Body of pancreas (tissue), 4 donors: ENCODE data around the gene SPDYC. TPM values are rescaled to one million over a fixed set of nuclear protein-coding genes. Genes with fewer than 3 reads are reported as not detected.

Source experiments
- ATAC-seq: fragments of 150-250 bp; one replicate; pipeline ENCODE4 v1.9.1; 2016
- DNase-seq, 4 donors: peaks; one replicate each; pipeline ENCODE4 v3.0.0-alpha.2; 2019
- H3K27ac ChIP-seq, 4 donors: fragments of 200-600 bp; sonication (generic); 1 replicate in 3 of 4; 2 replicates in 1 of 4; pipeline versions ENCODE4 v1.5.1 to v1.6.1; 2016 to 2019; ENCODE audit warnings: mild to moderate bottlenecking in 1 of 4, mixed read lengths in 1 of 4, moderate library complexity in 1 of 4
- H3K27me3 ChIP-seq, 2 donors: fragments of 200-600 bp; sonication (generic); one replicate each; pipeline ENCODE4 v1.6.0; 2016; ENCODE audit warnings: mild to moderate bottlenecking in 1 of 2
- H3K36me3 ChIP-seq, 2 donors: fragments of 200-600 bp; sonication (generic); replicated peaks in 1 of 2; 2 replicates each; pipeline ENCODE4 v1.5.1; 2016; ENCODE audit warnings: low read depth in 2 of 2; ENCODE audit not compliant: insufficient read depth in 1 of 2
- H3K4me1 ChIP-seq: fragments of 200-600 bp; sonication (generic); one replicate; pipeline ENCODE4 v1.6.0; 2016
- H3K4me3 ChIP-seq, 2 donors: fragments of 200-600 bp; sonication (generic); 1 replicate in 1 of 2; 2 replicates in 1 of 2; pipeline ENCODE4 v1.5.1; 2016 to 2019
- H3K9me3 ChIP-seq, 3 donors: fragments of 200-600 bp; sonication (generic); 1 replicate in 2 of 3; 2 replicates in 1 of 3; pipeline ENCODE4 v1.5.1; 2016
- CTCF ChIP-seq, 7 experiments: fragments of 450-650 bp in 4 of 7; fragments of 200-600 bp in 3 of 7; sonication (generic) in 3 of 7; IDR thresholded peaks; one replicate each; pipeline ENCODE4 v1.5.1; 2016 to 2019; ENCODE audit warnings: antibody characterized with exemption in 7 of 7
- POLR2A ChIP-seq, 3 donors: fragments of 450-650 bp; IDR thresholded peaks; one replicate each; pipeline ENCODE4 v1.6.1; 2016; ENCODE audit warnings: antibody characterized with exemption in 3 of 3, mild to moderate bottlenecking in 2 of 3
- WGBS, 2 donors: methylation state at CpG; one replicate each; pipeline ENCODE4 v1.1.5; 2017; 5-methylcytosine and 5-hydroxymethylcytosine counted together
- intact Hi-C: fragments of 100-400 bp; cut with DNase I; formaldehyde crosslinking; loops from one replicate; pipeline ENCODE4 v1.15.1; 2023
- total RNA-seq, 2 donors: library from RNA; depleted of rRNA; stranded (reverse); fragments of >200 nt; gene quantifications; one replicate each; pipeline ENCODE4 v1.1.0, GENCODE V29; 2016

The SPDYC gene
- total RNA-seq, 2 donors from 2014 or later = not detected

DNA sequence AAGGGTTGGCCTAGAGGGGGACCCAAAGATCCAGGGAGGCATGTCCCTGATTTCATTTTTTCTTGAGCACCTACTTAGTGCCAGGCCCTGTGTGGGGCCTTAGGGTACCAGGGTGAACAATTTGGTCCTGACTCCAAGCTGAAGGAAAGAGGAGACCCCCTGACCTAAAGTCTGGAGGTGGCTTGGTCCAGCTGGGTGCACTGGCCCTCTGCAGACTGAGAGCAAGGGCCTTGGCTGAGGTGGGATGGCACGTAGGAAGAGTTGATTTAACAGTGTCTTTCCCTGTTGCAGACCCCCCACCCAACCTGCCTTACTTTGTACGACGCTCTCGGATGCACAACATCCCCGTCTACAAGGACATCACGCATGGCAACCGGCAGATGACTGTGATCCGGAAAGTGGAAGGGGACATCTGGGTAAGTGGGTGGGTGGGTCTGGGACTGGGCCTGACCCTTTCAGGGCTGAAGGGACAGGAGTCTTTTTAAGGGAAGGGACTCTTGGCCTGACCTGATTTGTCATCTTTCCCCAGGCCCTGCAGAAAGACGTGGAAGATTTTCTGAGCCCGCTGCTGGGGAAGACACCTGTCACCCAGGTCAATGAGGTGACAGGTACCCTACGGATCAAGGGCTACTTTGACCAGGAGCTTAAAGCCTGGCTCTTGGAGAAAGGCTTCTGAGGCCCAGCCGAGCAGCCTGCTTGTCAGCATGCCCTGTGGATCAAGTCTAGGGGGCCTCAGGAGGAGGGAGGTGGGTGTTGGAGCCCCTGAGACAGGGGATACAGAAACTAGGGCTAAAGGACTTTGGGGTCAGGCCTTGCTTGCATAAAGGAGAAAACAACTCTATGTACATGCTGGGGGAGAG, 44.6 kb upstream of the SPDYC start:
- H3K27me3 ChIP-seq = no peaks in the 10 kb centered on the region
- 78 to 81% methylated on average over 10 to 12 of the region's 12 CpGs for WGBS, 2 donors
- intact Hi-C loops = no loop called here
- peaks cover 30% of the 10 kb centered on the region for H3K4me1 ChIP-seq
- no peak for ATAC-seq
- DNase-seq = no peak
- TF ChIP-seq CTCF (IDR thresholded peaks at IDR 0.05) = no peak
- no peak for TF ChIP-seq POLR2A (IDR thresholded peaks at IDR 0.05)
- peak overlapping the region in 1 of 4 donors; percentile 6 for H3K27ac ChIP-seq
- no peaks in the 10 kb centered on the region for H3K9me3 ChIP-seq
- H3K36me3 ChIP-seq = peaks cover 26 to 40% of the 10 kb centered on the region in 2 donors
- H3K4me3 ChIP-seq = no peak overlapping the region

DNA sequence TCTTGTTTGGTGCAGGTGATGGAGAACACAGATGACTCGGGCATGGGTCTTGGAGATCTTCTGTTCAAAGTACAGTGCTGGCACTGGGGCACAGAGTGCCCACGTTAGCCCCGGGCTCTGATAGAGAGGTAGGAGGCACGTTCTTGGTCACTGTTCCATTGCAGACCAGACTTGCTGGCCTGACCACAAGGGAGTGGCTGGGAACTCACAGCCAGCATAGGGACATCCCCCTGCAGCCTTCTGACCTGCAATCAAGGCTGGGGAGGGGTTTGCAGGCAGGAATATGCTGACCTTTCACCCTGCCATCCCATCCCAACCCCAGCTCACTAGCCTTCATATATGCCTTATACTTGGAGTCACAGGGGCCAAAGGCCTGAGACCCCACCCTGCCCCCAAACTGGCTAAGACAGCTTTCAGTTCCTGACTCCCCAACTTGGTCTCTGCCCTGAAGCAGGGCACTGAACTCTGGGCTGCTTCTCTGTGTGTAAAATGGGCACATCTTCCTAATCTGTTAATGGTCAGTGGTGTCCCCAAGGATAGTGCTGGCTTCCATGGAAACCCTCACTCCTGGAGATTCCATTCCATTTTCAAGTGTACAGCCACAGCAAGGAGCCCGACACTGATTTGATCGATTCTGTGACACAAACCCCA, 43.3 kb upstream of the SPDYC start:
- no peaks in the 10 kb centered on the region for H3K27me3 ChIP-seq
- TF ChIP-seq CTCF (IDR thresholded peaks at IDR 0.05) (no peak), POLR2A (IDR thresholded peaks at IDR 0.05) (peak in 1 of 3 donors; percentile 11)
- intact Hi-C loops = no loop called here
- peaks cover 31% of the 10 kb centered on the region for H3K4me1 ChIP-seq
- no peak for DNase-seq
- ATAC-seq = no peak
- no peak overlapping the region for H3K27ac ChIP-seq
- H3K9me3 ChIP-seq = no peaks in the 10 kb centered on the region
- no peak overlapping the region for H3K4me3 ChIP-seq
- 57 to 83% methylated on average over 2 to 6 of the region's 6 CpGs for WGBS, 2 donors
- peaks cover 30 to 50% of the 10 kb centered on the region in 2 donors for H3K36me3 ChIP-seq

DNA sequence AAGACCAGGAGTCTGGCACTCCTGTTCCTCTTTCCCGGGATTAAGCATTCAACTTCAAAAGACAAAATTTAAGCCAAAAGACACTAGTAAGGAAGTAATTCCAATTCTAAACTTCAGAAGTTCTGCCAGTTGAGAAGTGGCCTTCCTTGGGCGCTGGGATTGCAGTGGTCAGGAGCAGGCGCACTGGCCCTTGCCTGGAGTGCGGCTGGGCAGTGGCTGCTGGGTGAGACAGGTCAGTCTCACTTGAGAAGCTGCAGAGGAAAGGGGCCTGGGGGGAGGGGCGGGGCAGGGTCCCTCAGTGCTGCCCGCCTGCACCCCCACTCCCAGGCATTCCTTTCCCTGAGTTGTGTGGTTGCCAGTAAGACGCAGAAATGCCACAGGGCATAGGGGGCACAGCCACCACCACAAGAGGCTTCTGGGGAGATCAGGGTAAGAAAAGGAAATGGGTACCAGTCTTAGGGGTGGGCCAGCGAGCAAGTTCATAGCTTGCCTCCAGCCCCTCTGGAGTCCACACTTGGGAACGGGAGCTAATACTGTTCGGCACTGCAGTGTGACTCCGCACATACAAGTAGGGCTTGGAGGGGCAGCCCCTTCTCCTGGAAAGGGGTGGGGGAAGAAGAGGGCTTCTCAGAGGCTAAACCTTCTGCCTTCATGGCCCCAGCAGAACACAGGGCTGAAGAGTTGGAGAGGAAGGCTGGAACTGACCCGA, 42.4 kb upstream of the SPDYC start:
- WGBS, 2 donors = 82 to 85% methylated on average over 7 to 12 of the region's 12 CpGs
- Histone ChIP-seq H3K9me3 (no peaks in the 10 kb centered on the region), H3K4me1 (peaks cover 36% of the 10 kb centered on the region), H3K4me3 (no peak overlapping the region), H3K27me3 (no peaks in the 10 kb centered on the region), H3K36me3 (peaks cover 30 to 57% of the 10 kb centered on the region in 2 donors), H3K27ac (no peak overlapping the region)
- DNase-seq = no peak
- intact Hi-C loops = no loop called here
- no peak for ATAC-seq
- TF ChIP-seq POLR2A (IDR thresholded peaks at IDR 0.05) = no peak
- TF ChIP-seq CTCF (IDR thresholded peaks at IDR 0.05) = no peak

GRCh38 chr11:65128182-65129145, 41.6 kb upstream of the SPDYC start:
- no peak for ATAC-seq
- peaks cover 36% of the 10 kb centered on the region for H3K4me1 ChIP-seq
- WGBS, 2 donors = 57 to 78% methylated on average over 4 to 15 of the region's 15 CpGs

More at GRCh38 chr11:65128182-65129145, 41.6 kb upstream of the SPDYC start:
- Histone ChIP-seq H3K4me3 (no peak overlapping the region), H3K27ac (no peak overlapping the region), H3K36me3 (peaks cover 30 to 57% of the 10 kb centered on the region in 2 donors), H3K27me3 (no peaks in the 10 kb centered on the region), H3K9me3 (no peaks in the 10 kb centered on the region)
- TF ChIP-seq POLR2A (IDR thresholded peaks at IDR 0.05) (no peak), CTCF (IDR thresholded peaks at IDR 0.05) (no peak)
- intact Hi-C loops = no loop called here
- DNase-seq = no peak
